ENCODE results near the gene ZNF219. TPM values are rescaled to one million over a fixed set of nuclear protein-coding genes. Genes with fewer than 3 reads are reported as not detected.

Gene ZNF219
- total RNA-seq, 1 experiment from 2014 or later = 149 TPM

- Mint-ChIP-seq H3K27me3 (ENCODE audit: low read depth) (peaks cover 6% of the 10 kb centered on the region; the same call in 1 of the 2 replicates), H3K27ac (no peak overlapping the region), H3K4me1 (peaks cover 13% of the 10 kb centered on the region), H3K4me3 (no peak overlapping the region), H3K36me3 (no peaks in the 10 kb centered on the region), H3K9me3 (no peaks in the 10 kb centered on the region)
- DNase-seq (ENCODE audit: low spot score) (no peak), ATAC-seq (no peak)
- ChIA-PET CTCF (interaction anchor here (0.6 to 5.9 kb wide), 5 partner anchors 22 to 49 kb away, joined by 3 to 142 read pairs (median 7); partner anchors contain the start of gene ZNF219), POLR2A (interaction anchor here (0.7 kb wide), 1 partner anchor 297 kb away, joined by 3 read pairs; no protein-coding TSS in a partner anchor)
- TF ChIP-seq ZNF263 (CRISPR knock-in tag; IDR thresholded peaks at IDR 0.05; ENCODE audit: low read depth) = no peak
- TF ChIP-seq ZNF512 (CRISPR knock-in tag; IDR thresholded peaks at IDR 0.05; ENCODE audit: borderline replicate concordance) = no peak
- TF ChIP-seq ZNF532 (CRISPR knock-in tag; IDR thresholded peaks at IDR 0.05; ENCODE audit: borderline replicate concordance) = no peak
- TF ChIP-seq ZNF138 (CRISPR knock-in tag; conservative IDR thresholded peaks at IDR 0.05) = no peak
- TF ChIP-seq CREB1 (CRISPR knock-in tag; IDR thresholded peaks at IDR 0.05) = no peak
- TF ChIP-seq AR (CRISPR knock-in tag; IDR thresholded peaks at IDR 0.05) = no peak
- no peak for TF ChIP-seq FOXP4 (CRISPR knock-in tag; IDR thresholded peaks at IDR 0.05)
- no peak for TF ChIP-seq ZNF671 (CRISPR knock-in tag; IDR thresholded peaks at IDR 0.05)
- no peak for TF ChIP-seq ZNF281 (CRISPR knock-in tag; IDR thresholded peaks at IDR 0.05)
- TF ChIP-seq ERG (CRISPR knock-in tag; IDR thresholded peaks at IDR 0.05) = no peak
- TF ChIP-seq PREB (CRISPR knock-in tag; IDR thresholded peaks at IDR 0.05; ENCODE audit: borderline replicate concordance) = no peak
- no peak for TF ChIP-seq RELA (CRISPR knock-in tag; IDR thresholded peaks at IDR 0.05; ENCODE audit: borderline replicate concordance)
- no peak for TF ChIP-seq CTCF (IDR thresholded peaks at IDR 0.05)
- no peak for TF ChIP-seq E2F4 (CRISPR knock-in tag; IDR thresholded peaks at IDR 0.05; ENCODE audit: borderline replicate concordance, low read depth)
- TF ChIP-seq IRF1 (CRISPR knock-in tag; IDR thresholded peaks at IDR 0.05) = no peak
These were observed 35.0 kb downstream of the ZNF219 start for GRCh38 chr14:21063479-21063878.

All from WTC11 (cell line).